Endothelial cell of umbilical vein (primary cell): ENCODE measurements around the gene OR4E2.

ENCODE experiments used
- MAX ChIP-seq: IDR thresholded peaks from 2 replicates; pipeline ENCODE4 v1.6.1; 2011; ENCODE audit not compliant: insufficient read depth, insufficient read length
- POLR2A ChIP-seq: IDR thresholded peaks from 2 replicates; pipeline ENCODE4 v1.6.1; 2012; ENCODE audit warnings: low read depth, mild to moderate bottlenecking, control low read depth, low read length
- POLR2AphosphoS5 ChIP-seq: IDR thresholded peaks from 2 replicates; pipeline ENCODE4 v1.6.1; 2012; ENCODE audit warnings: low read depth, mild to moderate bottlenecking, control low read depth, low read length, moderate library complexity; ENCODE audit not compliant: insufficient read depth
- TF ChIP-seq, protein P1 (sequence below), 2 donors: IDR thresholded peaks; 1 replicate in 1 of 2; 2 replicates in 1 of 2; pipeline ENCODE4 v1.5.1; 2011; ENCODE audit warnings: low read length in 2 of 2, mild to moderate bottlenecking in 2 of 2, moderate library complexity in 2 of 2, control low read depth in 1 of 2, inconsistent platforms in 1 of 2, low read depth in 1 of 2; ENCODE audit not compliant: insufficient read depth in 1 of 2; ENCODE audit errors: extremely low read depth in 1 of 2

DNA sequence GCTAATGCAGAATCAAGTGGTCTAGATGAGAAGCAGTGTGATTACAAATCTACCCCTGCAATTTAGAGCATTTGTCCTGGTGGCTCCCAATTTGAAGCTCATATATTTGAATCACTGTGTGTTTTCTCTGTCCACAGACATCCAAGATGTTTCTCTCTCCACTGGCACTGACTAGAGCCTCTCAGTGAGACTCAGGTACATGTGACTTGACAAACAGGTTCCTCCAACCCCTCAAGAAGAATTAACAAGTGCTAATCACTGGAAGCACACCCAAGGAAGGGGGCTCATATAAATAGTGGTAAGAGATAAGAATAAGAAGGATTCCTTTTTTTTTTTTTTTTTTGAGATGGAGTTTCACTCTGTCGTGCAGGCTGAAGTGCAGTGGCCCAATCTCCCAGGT is 39.4 kb upstream of the OR4E2 start:
- TF ChIP-seq MAX (no peak), POLR2AphosphoS5 (no peak), POLR2A (no peak)
- TF ChIP-seq, protein P1, sequence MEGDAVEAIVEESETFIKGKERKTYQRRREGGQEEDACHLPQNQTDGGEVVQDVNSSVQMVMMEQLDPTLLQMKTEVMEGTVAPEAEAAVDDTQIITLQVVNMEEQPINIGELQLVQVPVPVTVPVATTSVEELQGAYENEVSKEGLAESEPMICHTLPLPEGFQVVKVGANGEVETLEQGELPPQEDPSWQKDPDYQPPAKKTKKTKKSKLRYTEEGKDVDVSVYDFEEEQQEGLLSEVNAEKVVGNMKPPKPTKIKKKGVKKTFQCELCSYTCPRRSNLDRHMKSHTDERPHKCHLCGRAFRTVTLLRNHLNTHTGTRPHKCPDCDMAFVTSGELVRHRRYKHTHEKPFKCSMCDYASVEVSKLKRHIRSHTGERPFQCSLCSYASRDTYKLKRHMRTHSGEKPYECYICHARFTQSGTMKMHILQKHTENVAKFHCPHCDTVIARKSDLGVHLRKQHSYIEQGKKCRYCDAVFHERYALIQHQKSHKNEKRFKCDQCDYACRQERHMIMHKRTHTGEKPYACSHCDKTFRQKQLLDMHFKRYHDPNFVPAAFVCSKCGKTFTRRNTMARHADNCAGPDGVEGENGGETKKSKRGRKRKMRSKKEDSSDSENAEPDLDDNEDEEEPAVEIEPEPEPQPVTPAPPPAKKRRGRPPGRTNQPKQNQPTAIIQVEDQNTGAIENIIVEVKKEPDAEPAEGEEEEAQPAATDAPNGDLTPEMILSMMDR (IDR thresholded peaks at IDR 0.05; ENCODE audit: extremely low read depth in 1 of 2, insufficient read depth in 1 of 2, low read depth in 1 of 2, low read length in 2 of 2) = no peak
